ENCODE results near the gene TMEM132C.
"Not testable (repeated sequence)": the region's sequence is repeated elsewhere in the genome, so short reads cannot be mapped to it uniquely, and the experiment has no call there.

The TMEM132C gene

GRCh38 chr12:128267131-128267622 lies at the start of gene TMEM132C:
TSS of gene TMEM132C (plus strand) at chr12:128267170. CDS start at chr12:128267403, 233 bp downstream.
- DNase-seq (ENCODE audit: low read depth in 2 of 2), result no peak

DNA sequence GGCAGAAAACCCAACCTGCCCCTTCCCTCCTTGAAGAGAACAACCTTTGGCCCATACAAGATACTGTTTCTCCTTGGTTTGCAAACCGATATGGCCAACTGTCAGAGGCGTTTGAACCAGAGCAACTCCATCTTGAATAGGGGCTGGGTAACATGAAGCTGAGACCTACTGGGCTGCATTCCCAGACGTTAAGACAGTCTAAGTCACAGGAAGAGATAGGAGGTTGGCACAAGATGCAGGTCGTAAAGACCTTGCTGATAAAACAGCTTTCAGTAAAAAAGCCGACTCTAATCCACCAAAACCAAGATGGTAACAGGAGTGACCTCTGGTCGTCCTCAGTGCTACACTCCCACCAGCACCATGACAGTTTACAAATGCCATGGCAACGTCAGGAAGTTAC lies 42.7 kb upstream of the TMEM132C start:
- DNase-seq (ENCODE audit: low read depth in 2 of 2), result no peak

DNA sequence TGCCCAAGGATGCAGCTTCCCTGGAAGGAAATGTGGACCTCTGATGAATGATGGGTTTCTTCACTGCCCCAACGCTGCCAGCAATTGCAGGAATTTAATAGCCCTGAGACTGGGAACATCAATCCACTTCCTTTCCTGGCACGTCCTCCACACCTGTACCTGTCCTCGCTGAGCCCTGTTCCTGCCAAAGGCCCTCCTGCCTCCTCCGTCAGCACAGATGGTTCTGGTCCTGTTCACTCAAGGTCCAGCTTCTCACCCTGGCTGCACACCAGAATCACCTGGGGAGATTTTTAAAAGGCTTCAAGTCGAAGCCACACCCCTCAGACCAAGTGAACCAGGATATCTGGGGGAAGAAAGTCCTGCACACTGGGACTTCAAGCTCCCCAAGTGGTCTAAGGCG lies 38.4 kb upstream of the TMEM132C start:
- DNase-seq (ENCODE audit: low read depth in 2 of 2), result no peak

- DNase-seq (ENCODE audit: low read depth in 2 of 2), result no peak
Measured at GRCh38 chr12:128235635-128236417, 31.1 kb upstream of the TMEM132C start.

DNA sequence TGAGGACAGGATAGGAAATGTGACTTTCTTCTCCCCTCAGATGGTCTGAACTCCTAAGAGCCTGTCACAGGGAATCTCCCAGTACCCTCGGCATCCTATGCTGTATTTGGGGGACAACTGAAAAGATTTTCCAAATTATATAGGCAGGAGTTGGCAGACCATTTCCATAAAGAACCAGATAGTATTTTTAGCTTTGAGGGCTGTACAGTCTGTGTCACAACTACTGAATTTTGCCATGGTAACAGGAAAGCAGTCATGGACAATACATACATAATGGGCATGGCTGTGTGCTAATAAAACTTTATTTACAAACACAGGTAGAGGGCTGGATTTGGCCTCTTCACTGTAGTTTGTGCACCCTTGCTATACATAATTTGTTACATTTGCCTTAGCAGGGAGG lies 30.4 kb upstream of the TMEM132C start:
- DNase-seq (ENCODE audit: low read depth in 2 of 2), result no peak

- DNase-seq (ENCODE audit: low read depth in 2 of 2), result no peak
Measured at GRCh38 chr12:128240745-128241144, 26.2 kb upstream of the TMEM132C start.

DNA sequence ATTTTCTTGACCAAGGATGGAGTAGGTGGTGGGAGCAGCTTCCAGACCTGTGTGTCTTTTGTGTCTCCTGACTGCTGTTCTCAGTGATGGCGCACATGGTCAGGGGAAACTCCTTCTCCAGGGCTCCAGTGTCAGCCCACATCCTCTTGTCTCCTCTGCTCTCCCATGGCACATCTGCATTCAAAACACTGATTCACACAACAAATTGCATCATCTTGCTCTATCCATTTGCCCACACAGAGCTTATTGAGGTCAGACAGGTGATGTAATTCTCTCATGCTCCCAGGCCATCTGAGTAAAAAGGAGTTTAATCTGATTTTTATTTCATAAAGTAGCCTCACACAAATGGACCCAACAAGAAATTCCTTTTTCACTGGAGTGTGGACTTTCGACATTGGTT lies 21.8 kb upstream of the TMEM132C start:
- no peak for DNase-seq (ENCODE audit: low read depth in 2 of 2)

GRCh38 chr12:128245905-128246304 lies 21.1 kb upstream of the TMEM132C start:
- DNase-seq (ENCODE audit: low read depth in 2 of 2), result no peak

DNA sequence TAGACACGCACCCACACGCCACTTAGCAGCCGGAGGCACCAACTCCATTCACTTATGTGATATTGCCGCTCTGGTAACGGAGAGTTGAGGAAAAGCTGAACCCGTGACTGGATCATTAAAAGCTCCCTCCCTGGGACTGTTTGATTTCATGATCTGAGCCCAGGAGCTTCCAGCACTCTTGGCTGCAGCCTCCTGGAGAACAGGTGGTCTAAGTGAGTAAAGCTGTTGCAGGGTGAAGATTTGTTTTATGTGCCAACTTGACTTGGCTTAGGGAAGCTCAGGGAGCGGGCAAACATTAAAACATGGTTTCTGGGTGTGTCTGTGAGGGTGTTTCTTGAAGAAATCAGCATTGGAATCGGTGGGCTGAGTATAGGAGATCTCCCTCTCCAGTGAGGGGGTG lies 16.9 kb upstream of the TMEM132C start:
- DNase-seq (ENCODE audit: low read depth in 2 of 2), result no peak

DNA sequence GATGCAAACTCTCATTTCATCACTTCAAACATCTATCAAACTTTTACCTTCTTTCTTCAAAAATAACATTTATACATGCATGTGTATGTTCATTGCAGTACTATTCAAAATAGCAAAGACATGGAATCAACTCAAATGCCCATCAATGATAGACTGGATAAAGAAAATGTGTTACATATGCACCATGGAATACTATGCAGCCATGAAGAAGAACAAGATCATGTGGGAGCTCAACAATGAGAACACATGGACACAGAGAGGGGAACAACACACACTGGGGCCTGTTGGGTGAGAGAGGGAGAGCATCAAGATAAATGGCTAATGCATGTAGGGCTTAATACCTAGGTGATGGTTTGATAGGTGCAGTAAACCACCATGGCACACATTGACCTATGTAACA lies 13.1 kb upstream of the TMEM132C start:
- DNase-seq (ENCODE audit: low read depth in 2 of 2), result not testable (repeated sequence)

DNA sequence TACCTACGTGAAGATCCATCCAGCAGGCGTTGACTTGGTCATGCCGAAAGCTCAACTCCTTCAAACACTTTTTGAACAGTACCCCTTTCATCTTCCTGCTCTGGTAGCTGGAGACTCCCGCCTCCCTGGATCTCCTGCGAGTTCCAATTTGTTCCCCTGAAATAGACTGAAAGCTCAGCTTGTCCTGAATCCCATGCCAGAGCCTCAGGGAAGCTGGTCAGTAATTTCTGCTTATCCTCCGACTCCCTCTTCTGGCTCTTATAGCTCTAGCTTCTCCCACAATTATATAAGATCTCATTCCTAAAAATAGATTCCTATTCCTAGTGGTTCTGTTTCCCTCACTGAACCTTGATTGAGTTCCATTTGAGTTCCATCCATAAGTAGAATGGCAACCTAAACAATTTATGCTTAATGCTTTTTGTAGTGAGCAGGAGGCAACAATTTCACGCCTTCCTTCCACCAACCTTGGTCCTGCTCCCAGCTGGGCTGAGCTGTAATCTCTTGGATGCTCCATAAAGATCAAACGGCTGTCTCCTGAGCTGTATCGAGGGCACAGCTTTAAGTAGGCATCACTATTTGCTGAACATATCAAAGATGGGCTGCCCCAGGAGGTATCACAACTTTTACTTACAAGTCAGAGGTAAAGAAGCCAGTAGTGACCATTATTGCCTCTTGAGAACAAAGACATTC lies 8.0 kb upstream of the TMEM132C start:
- DNase-seq (ENCODE audit: low read depth in 2 of 2), result no peak

GRCh38 chr12:128259556-128260070 lies 7.4 kb upstream of the TMEM132C start:
- DNase-seq (ENCODE audit: low read depth in 2 of 2), result no peak

GRCh38 chr12:128261757-128262156 lies 5.2 kb upstream of the TMEM132C start:
- no peak for DNase-seq (ENCODE audit: low read depth in 2 of 2)

- no peak for DNase-seq (ENCODE audit: low read depth in 2 of 2)
Measured at GRCh38 chr12:128265566-128265965, 1.4 kb upstream of the TMEM132C start.

GRCh38 chr12:128266086-128266485 lies 884 bp upstream of the TMEM132C start:
- DNase-seq (ENCODE audit: low read depth in 2 of 2), result no peak

- DNase-seq (ENCODE audit: low read depth in 2 of 2), result no peak
Measured at GRCh38 chr12:128266541-128267130, 334 bp upstream of the TMEM132C start.

DNA sequence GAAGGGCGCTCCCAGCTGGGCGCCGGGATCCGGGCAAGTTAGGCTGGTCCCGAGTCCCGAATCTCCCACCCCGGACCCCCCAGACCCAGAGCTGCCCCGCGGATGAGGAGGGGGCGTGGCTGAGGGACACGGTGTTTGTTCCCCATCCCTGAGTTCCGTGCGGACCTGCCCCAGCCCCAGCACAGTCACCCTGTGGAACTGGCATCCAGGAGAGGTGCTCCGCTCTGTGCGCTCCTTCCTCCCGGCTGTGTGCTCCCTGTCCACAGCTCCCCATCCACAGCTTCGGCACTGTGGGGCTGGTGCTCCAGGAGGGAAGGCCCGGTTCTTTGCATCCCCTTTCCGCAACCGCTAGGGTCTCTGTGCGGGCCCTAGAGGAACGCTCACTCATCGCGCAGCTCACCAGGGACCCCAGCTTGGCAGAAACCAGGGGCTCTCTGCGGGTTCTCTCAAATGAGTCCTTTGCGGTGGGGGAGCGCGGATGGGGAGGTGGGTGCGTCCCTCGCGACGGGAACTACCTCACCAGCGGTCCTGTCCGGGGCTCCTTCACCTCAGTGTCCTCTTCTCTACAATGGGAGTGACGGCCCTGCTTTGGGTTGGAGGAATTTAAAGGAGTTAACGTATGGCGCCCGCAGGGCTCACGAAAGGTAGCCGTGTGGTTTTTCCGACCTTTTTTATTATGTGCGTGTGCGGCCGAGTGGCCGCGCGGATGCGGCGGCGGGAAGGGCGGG lies 845 bp downstream of the TMEM132C start:
- DNase-seq (ENCODE audit: low read depth in 2 of 2), result no peak

DNA sequence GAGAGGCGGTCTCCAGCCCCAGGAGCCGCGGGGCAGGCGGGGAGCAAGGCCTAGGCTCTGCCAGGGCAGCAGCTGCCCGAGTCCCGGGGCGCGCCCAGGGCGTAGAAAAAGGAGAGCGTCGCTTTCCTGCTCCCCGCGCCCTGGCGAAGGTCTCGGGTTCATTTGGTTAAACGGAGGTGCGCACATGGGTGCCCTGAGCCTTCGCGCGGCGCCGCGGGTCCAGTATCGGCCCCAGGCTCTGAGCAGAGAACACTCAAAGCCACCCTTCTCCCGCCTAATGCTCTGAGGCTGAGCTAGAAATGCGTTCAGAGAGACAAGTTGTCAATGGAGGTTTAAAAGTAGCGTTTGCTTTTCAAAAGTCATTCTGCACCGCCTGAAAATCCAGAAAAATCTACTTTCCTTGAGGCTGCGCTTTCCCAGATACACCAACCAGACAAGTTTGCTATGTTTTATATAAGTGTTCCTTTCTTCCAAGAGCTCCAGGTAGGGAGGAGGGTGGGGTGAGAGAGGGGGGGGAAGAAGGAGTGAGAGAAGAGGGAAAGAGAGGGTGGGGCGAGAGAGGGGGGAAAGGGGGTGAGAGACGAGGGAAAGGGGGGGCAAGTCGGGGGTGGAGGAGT lies 1.5 kb downstream of the TMEM132C start:
- DNase-seq (ENCODE audit: low read depth in 2 of 2), result no peak

GRCh38 chr12:128269181-128269591 lies 2.2 kb downstream of the TMEM132C start:
- DNase-seq (ENCODE audit: low read depth in 2 of 2), result no peak

DNA sequence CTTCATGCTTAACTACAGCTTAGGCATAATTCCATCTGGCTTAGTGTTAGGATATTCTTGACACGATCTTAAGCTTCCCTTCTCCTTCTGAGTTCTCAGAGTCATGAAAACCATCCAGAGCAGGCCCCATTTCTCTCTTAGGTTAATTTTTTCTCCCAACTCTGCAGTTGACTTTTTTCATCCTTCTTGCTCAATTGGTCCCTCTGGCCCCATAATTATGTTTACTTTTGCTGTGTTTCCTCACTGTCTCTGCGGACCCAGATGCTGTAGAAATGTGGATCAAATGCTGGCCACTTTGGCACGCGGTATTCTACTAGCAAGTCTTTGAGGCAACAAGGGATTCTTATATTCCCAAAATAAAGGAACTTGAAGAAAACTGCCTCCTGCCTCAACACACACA lies 9.5 kb downstream of the TMEM132C start:
- DNase-seq (ENCODE audit: low read depth in 2 of 2), result no peak

- DNase-seq (ENCODE audit: low read depth in 2 of 2), result no peak
Measured at GRCh38 chr12:128286970-128287369, 20.0 kb downstream of the TMEM132C start.
